Stimulated activated memory B cell treated with anti-CD40 and anti-IgM and Interleukin-4, amounts not matched to agents 10 μg/mL and 1 μg/mL and 100 μg/mL, for 72 hours (primary cell): Measurements from ENCODE around the gene NTN4.
"Not testable (repeated sequence)": the region's sequence is repeated elsewhere in the genome, so short reads cannot be mapped to it uniquely, and the experiment has no call there.

Source experiments
- ATAC-seq: fragments of 150-1000 bp; cut with Tn5 transposase; 2 replicates; pipeline ENCODE4 v1.10.0; 2021
- H3K27ac Mint-ChIP-seq: one replicate; pipeline ENCODE4 v1.8.0; 2022; ENCODE audit warnings: mild to moderate bottlenecking, mixed read lengths
- H3K27me3 Mint-ChIP-seq: one replicate; pipeline ENCODE4 v1.8.0; 2022; ENCODE audit warnings: mixed read lengths
- H3K36me3 Mint-ChIP-seq: one replicate; pipeline ENCODE4 v1.8.0; 2022; ENCODE audit warnings: mixed read lengths
- H3K4me1 Mint-ChIP-seq: one replicate; pipeline ENCODE4 v1.8.0; 2022; ENCODE audit warnings: mixed read lengths
- H3K4me3 Mint-ChIP-seq: one replicate; pipeline ENCODE4 v1.8.0; 2022; ENCODE audit warnings: mild to moderate bottlenecking, moderate library complexity, mixed read lengths
- H3K9me3 Mint-ChIP-seq: one replicate; pipeline ENCODE4 v1.8.0; 2022; ENCODE audit warnings: mixed read lengths

NTN4 gene

DNA sequence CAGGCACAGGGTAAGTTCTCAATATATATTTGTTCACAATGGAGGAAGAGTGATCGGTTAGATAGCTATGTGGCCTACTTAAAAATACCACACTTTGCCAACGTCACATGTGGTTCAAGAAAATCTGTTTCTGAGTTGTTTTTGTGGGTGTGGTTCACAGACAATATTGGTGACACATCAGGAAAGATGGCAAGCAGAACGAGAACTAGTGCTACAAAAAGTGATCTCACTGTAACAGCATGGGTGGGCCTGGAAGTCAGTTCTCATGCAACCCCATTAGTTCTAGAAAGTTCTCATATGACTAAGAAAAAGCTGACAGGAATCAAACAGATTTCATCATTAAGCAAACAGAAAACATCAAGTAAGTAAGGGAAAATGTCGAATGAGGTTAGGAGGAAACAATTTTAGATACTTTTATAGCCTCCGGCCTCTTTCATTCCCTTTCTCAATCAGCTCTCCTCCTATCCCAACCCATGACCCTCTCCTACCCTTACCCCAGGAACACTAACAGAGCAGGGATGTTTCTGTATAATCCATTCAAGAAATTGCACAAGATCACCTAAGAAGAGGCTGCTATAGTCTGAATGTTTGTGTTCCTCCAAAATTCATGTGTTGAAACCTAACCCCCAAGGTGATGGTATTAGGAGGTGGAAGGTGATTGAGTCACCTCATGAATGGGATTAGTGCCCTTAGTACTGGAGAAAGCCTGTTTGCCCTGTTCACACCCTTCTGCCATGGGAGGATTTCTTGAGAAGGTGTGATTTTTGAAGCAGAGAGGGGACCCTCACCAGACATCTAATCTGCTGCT is 15.5 kb upstream of the NTN4 start:
- no peak overlapping the region for H3K4me3 Mint-ChIP-seq
- no peaks in the 10 kb centered on the region for H3K4me1 Mint-ChIP-seq
- no peak overlapping the region for H3K27ac Mint-ChIP-seq
- ATAC-seq, result no peak
- no peaks in the 10 kb centered on the region for H3K36me3 Mint-ChIP-seq
- peaks cover 49% of the 10 kb centered on the region for H3K27me3 Mint-ChIP-seq
- no peaks in the 10 kb centered on the region for H3K9me3 Mint-ChIP-seq

DNA sequence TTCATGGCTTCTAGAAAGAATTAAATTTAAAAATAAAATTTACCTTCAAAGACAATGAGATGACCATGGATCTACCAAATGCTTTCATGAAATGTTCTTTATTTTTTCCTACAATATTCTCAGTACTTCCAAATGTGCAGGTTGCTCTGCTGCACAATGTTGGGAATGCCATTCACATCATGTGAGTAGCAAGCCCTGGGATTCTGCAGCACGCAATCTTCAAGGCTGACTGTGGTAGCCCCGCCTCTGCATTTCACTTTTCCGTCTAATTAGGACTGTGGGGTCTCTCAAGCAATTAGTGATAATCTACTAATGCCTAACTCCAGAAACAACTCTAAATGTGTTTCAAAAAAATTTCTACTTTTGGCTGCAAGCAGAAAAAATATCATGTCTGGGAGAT is 13.7 kb upstream of the NTN4 start:
- H3K4me3 Mint-ChIP-seq, result no peak overlapping the region
- no peak for ATAC-seq
- no peaks in the 10 kb centered on the region for H3K9me3 Mint-ChIP-seq
- H3K27ac Mint-ChIP-seq, result no peak overlapping the region
- no peaks in the 10 kb centered on the region for H3K36me3 Mint-ChIP-seq
- peaks cover 39% of the 10 kb centered on the region for H3K27me3 Mint-ChIP-seq
- H3K4me1 Mint-ChIP-seq, result no peaks in the 10 kb centered on the region

DNA sequence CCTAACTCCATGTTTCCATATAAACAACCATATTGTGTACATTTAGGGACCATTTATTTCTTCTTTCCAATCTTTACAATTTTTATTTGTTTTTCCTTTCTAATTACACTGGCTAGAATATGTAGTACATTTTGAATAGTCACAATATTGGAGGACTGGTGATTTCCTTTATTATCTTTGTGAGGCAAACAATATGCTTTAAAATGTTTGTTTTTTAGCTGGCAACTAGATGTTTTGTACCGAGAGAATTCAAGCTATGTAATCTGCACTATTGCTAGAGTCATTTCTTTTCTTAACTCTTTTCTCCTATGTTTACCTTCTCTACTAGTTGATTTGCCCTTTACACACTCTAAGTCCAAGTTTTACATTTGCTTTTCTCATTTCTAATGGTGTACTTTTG is 13.3 kb upstream of the NTN4 start:
- Mint-ChIP-seq H3K4me1 (no peaks in the 10 kb centered on the region), H3K27ac (no peak overlapping the region), H3K27me3 (peaks cover 39% of the 10 kb centered on the region), H3K36me3 (no peaks in the 10 kb centered on the region), H3K4me3 (no peak overlapping the region), H3K9me3 (no peaks in the 10 kb centered on the region)
- no peak for ATAC-seq

DNA sequence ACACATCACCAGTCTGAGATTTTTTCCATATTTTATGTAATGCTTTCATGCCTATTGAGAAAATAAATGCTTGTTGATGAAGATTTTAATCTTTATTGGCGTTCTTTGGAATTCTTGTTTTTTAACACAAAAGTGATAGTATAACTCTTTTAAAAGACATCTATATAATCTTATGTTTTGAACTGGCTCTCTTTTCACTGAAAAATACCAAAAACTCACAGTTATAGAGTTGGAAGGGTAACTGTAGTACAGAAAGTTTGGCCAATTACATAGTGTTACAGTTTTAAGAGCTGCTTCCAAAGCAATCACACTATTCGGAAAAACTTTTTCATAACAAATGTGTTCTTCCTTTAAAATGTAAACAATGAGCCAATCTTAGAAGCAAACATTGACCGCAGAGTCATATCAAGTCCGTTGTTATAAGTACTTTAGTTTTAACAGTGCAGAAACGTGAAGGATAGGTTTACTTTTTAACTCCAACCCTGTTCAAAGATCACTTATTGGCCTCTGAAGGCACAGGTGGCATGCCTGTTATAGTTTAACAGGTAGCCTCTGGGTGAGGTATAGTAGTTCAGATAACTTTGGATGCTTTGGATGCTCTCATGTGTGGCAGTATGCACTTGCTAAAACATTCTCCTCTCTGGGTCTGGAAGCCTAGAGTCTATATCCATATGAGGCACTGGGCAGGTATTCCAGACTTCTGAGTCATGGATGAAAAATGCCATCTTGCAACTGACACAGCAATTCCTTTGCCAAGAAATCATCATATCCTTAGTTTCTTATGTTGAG is 12.1 kb upstream of the NTN4 start:
- H3K27ac Mint-ChIP-seq, result no peak overlapping the region
- no peaks in the 10 kb centered on the region for H3K4me1 Mint-ChIP-seq
- H3K27me3 Mint-ChIP-seq, result peaks cover 33% of the 10 kb centered on the region
- H3K9me3 Mint-ChIP-seq, result no peaks in the 10 kb centered on the region
- no peak overlapping the region for H3K4me3 Mint-ChIP-seq
- ATAC-seq, result no peak
- H3K36me3 Mint-ChIP-seq, result no peaks in the 10 kb centered on the region

DNA sequence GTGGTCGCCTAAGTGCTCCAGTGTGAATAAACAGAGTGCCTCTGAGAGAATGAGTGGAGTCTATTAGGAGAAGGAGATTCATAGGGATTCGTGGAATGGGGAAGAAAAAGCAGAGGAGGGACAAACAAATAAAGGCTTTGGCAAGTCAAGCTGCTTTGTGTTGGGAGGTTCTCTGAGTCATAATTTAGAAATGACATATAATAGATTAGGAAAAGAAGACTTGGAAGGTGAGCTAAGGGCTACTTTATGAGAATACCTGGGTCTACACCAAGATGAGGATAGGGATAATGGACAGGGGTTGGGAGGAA is 6.4 kb upstream of the NTN4 start:
- H3K27ac Mint-ChIP-seq, result no peak overlapping the region
- H3K36me3 Mint-ChIP-seq, result no peaks in the 10 kb centered on the region
- no peak for ATAC-seq
- peaks cover 9% of the 10 kb centered on the region for H3K4me1 Mint-ChIP-seq
- H3K9me3 Mint-ChIP-seq, result no peaks in the 10 kb centered on the region
- H3K27me3 Mint-ChIP-seq, result peaks cover 21% of the 10 kb centered on the region
- H3K4me3 Mint-ChIP-seq, result no peak overlapping the region

DNA sequence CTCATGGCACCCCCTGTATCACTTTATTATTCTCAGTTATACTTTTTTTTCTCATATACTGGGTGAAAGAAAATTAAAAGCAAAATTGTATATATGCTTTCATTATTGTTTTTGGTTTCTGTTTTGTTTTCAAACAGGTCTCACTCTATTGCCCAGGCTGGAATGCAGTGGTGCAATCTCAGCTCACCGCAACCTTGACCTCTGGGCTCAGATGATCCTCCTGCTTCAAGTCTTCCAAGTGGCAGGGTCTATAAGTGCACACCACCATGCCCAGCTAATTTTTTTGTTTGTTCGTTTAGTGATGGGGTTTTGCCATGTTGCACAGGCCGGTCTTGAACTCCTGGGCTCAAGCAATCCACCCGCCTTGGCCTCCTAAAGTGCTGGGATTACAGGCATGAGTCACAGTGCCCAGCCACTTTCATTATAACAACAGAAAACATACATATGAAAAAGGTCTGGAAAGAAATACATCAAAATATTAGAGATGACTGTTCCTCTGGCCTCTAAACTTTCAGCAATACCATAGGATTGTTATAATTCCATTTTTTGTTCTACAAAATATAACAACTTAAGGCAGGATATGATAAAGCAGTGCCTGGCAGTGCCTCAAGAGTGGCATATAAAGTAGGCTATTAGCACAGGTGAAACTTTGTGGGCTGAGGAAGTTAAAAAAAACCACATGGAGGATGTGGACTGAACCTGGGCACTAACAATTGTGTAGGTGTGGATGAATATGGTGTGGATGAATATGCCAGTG is 5.8 kb upstream of the NTN4 start:
- Mint-ChIP-seq H3K4me1 (peaks cover 11% of the 10 kb centered on the region), H3K27me3 (peaks cover 26% of the 10 kb centered on the region), H3K27ac (no peak overlapping the region), H3K36me3 (no peaks in the 10 kb centered on the region), H3K9me3 (no peaks in the 10 kb centered on the region), H3K4me3 (no peak overlapping the region)
- no peak for ATAC-seq

DNA sequence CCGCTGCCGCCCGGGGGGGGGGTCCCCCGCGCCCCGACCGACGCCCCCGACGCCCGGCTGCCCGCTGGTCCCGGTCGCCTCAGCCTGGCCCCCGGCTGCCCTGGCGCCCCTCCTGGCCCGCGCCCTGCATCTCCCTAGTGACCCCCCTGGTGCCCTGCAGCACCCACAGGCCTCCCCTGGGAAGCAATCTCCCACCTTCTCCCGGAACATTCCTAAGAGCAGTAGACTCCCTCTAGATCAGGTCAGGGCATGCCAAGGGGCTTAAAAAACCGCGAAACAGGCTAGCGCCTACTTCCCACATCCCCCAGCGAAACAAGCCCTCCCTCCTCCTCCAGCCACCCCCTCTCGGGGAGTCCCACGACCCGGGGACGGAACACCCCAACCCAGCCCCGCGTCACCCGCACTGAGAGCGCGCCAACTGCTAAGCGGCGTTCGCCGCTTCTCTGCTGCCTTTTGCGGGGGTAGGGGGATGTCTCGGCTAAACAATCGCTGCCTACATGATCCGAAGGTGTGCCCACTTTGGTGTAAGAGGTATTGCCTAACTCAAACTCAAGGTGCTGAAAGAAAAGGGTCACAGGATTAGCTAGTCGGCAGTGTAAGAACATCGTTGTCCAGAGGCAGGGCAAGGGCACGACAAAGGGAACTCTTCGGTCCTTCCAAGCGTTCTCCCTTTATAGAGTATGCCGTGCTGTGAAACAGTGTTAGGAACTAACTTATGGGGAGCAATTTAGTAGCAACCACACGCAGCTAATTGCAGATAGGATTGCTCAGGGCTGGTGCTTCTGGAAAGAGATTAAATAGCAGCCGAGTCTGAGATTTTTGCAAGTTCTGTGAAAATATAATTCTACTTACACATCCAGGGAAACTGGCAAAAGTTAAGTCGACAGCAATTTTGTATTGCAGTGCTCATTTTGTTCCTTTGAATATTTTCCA is 619 bp upstream of the NTN4 start:
- peaks cover 21% of the 10 kb centered on the region for H3K4me1 Mint-ChIP-seq
- peaks cover 39% of the 10 kb centered on the region for H3K27me3 Mint-ChIP-seq
- no peaks in the 10 kb centered on the region for H3K9me3 Mint-ChIP-seq
- peak; percentile 60 for ATAC-seq
- peak overlapping the region; percentile 8 for H3K27ac Mint-ChIP-seq
- no peaks in the 10 kb centered on the region for H3K36me3 Mint-ChIP-seq
- H3K4me3 Mint-ChIP-seq, result peak overlapping the region; percentile 76

DNA sequence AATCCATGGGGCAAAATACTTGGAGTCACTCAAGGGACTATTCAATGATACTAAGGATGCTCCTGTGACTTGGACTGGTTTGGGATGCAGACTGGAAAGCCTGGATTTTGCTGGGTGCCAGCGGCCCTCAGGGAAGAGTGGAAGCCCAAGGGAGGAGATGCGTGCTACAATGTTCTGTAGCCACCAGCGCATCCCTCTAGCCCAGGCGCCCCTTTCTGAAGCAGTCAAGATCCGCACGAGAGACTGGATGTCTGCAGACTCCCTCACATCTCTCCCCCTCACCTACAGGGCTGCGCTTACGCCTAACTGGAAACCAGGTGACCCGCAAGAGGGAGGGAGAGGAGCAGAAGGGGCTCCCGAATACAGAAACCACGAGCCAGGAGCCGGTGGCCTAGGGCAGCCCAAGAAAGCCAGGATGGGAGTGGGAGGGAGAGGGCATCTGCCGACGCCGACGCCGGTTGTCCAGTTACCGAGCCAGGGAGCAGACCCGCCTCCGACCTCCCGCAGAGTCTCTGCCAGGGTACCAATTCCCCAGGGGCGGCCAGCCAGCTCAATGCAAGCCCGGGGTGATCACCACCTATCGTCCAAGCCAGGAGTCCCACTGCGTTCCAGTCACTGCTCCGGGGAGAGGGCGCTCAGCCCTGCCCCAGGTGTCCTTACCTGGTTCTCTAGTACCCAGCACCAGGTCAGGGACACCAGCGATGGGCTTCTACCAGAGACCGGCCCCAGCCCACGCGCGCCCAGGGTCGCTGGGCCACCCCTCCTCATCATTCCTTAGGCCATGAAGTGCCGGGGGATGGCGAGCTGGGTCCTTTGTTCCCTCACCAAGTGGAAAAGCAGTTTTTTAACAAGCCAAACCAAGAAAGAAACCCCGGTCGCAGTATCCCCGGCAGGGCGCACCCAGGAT is 1.2 kb downstream of the NTN4 start:
- peak overlapping the region; percentile 72 for H3K4me3 Mint-ChIP-seq
- peaks cover 16% of the 10 kb centered on the region for H3K4me1 Mint-ChIP-seq
- no peaks in the 10 kb centered on the region for H3K36me3 Mint-ChIP-seq
- no peak overlapping the region for H3K27ac Mint-ChIP-seq
- H3K9me3 Mint-ChIP-seq, result no peaks in the 10 kb centered on the region
- H3K27me3 Mint-ChIP-seq, result peaks cover 32% of the 10 kb centered on the region
- no peak for ATAC-seq

DNA sequence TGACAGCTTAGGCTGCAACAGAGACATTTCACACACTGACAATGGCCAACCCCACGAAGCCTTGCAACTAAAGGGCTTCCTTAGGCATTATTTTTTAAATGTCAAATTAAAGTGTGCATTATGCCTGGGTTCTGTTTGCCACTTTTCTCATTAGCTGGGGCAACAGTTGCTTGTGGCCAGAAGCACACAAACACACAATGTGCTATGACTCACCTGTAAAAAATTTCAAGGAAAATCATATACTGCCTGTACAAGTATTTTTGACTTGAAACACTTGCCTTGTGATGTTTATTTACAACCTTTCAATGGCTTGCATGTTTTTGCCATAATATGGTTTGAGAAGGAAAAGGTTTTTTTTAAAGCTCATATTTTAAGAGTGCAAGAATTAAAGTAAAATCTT is 1.9 kb downstream of the NTN4 start:
- Mint-ChIP-seq H3K4me3 (no peak overlapping the region), H3K27me3 (peaks cover 32% of the 10 kb centered on the region), H3K36me3 (no peaks in the 10 kb centered on the region), H3K4me1 (peaks cover 16% of the 10 kb centered on the region), H3K9me3 (no peaks in the 10 kb centered on the region), H3K27ac (no peak overlapping the region)
- no peak for ATAC-seq

DNA sequence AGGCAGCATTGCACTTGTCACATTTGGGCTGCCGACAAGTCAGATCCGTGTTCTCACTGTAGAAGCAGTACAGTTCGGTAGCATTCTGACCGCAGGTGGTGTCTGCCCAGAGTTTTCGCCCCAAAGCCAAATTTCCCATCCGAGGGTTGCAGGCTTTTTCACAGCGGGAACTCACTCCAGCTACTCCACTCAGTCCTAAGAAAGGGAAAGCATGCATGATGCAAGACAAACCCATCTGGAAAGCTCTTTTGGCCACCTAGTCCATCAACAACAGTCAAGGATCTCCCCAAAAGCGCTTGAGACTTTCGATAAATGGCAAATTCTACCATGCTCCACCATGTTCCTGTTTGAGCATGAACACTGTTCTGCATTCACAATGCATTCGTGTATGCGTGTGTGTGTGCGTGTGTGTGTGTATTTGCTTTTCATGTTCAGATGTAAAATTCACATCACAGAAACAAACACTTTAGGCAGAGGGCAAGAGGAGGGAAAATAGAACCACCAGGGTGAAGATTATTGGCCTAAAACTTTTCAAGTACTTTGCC is 3.2 kb downstream of the NTN4 start:
- Mint-ChIP-seq H3K27me3 (peaks cover 32% of the 10 kb centered on the region), H3K36me3 (no peaks in the 10 kb centered on the region)
- ATAC-seq, result no peak

DNA sequence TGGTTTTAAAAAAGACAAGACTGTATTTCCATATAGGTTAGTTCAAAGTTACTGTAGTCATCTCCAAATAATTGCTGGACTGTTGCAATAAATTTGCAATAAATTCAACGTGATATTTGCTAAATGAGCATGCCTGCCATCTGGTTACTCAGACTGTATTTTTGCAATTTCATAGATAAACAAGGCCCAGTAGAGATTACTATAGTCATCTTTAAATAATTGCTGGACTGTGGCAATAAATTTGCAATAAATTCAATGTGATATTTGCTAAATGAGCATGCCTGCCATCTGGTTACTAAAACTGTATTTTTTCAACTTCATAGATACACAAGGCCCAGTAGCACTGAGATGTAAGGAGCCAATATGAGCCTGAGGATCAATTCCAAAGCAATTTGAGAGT is 5.6 kb downstream of the NTN4 start:
- Mint-ChIP-seq H3K27ac (no peak overlapping the region), H3K9me3 (no peaks in the 10 kb centered on the region), H3K4me3 (no peak overlapping the region), H3K4me1 (peaks cover 7% of the 10 kb centered on the region), H3K27me3 (peaks cover 15% of the 10 kb centered on the region), H3K36me3 (no peaks in the 10 kb centered on the region)
- no peak for ATAC-seq

More for the DNA sequence above, 3.2 kb downstream of the NTN4 start:
- no peaks in the 10 kb centered on the region for H3K9me3 Mint-ChIP-seq
- H3K4me1 Mint-ChIP-seq, result peaks cover 16% of the 10 kb centered on the region
- H3K27ac Mint-ChIP-seq, result no peak overlapping the region
- H3K4me3 Mint-ChIP-seq, result no peak overlapping the region

DNA sequence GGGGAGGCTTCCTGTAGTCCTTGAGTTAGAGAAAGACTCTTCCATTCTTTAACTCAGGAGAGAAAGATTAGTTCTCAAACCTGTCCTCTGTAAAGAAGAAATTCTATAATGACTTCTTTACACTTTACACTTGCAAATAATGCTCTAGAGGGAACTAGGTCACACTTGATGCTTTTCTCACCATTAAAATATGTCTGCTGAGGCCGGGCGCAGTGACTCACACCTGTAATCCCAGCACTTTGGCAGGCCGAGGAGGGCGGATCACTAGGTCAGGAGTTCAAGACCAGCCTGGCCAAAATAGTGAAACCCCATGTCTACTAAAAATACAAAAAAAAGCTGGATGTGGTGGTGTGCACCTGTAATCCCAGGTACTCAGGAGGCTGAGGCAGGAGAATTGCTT is 6.3 kb downstream of the NTN4 start:
- Mint-ChIP-seq H3K9me3 (no peaks in the 10 kb centered on the region), H3K36me3 (no peaks in the 10 kb centered on the region), H3K27me3 (peaks cover 9% of the 10 kb centered on the region), H3K27ac (no peak overlapping the region), H3K4me3 (no peak overlapping the region), H3K4me1 (peaks cover under 1% of the 10 kb centered on the region)
- no peak for ATAC-seq

DNA sequence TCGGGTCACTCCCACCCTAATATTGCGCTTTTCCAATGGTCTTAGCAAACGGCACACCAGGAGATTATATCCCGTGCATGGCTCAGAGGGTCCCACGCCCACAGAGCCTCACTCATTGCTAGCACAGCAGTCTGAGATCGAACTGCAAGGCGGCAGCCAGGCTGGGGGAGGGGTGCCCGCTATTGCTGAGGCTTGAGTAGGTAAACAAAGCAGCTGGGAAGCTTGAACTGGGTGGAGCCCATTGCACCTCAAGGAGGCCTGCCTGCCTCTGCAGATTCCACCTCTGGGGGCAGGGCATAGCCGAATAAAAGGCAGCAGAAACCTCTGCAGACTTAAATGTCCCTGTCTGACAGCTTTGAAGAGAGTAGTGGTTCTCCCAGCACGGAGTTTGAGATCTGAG is 15.1 kb downstream of the NTN4 start:
- Mint-ChIP-seq H3K27me3 (peaks cover 56% of the 10 kb centered on the region), H3K9me3 (peaks cover 14% of the 10 kb centered on the region)
- H3K27ac Mint-ChIP-seq, H3K4me3 Mint-ChIP-seq, ATAC-seq, H3K36me3 Mint-ChIP-seq, H3K4me1 Mint-ChIP-seq: not testable (repeated sequence)
